Stimulated activated CD4-positive, alpha-beta T cell treated with anti-CD3 and anti-CD28 coated beads, TNF-alpha, amount 100 ng/mL, for 4 hours (primary cell): ENCODE data around the gene CNBD2.
"Not testable (repeated sequence)": the region's sequence is repeated elsewhere in the genome, so short reads cannot be mapped to it uniquely, and the experiment has no call there.

Experiments used
- DNase-seq, 3 experiments: peaks; one replicate each; pipeline ENCODE4 v3.0.0-alpha.2; 2020; ENCODE audit warnings: low read depth in 3 of 3

CNBD2 gene

GRCh38 chr20:36063916-36064657, 95.7 kb downstream of the CNBD2 start:
- no peak for DNase-seq

GRCh38 chr20:36064658-36065426, 96.5 kb downstream of the CNBD2 start:
- peak; percentile 86 to 96 (median 89) for DNase-seq

- DNase-seq: no peak
Observed at GRCh38 chr20:36065427-36065998, 97.1 kb downstream of the CNBD2 start.

- DNase-seq: no peak
Observed at GRCh38 chr20:36066777-36067176, 98.4 kb downstream of the CNBD2 start.

- not testable (repeated sequence) for DNase-seq
Observed at GRCh38 chr20:36068526-36068925, 100.1 kb downstream of the CNBD2 start.

- DNase-seq: no peak
Observed at GRCh38 chr20:36070451-36070850, 102.1 kb downstream of the CNBD2 start.

GRCh38 chr20:36071848-36072247, 103.5 kb downstream of the CNBD2 start:
- no peak for DNase-seq

GRCh38 chr20:36074983-36075382, 106.6 kb downstream of the CNBD2 start:
- no peak for DNase-seq

GRCh38 chr20:36077762-36078161, 109.4 kb downstream of the CNBD2 start:
- not testable (repeated sequence) for DNase-seq

GRCh38 chr20:36079486-36079885, 111.1 kb downstream of the CNBD2 start:
- no peak for DNase-seq

- not testable (repeated sequence) for DNase-seq
Observed at GRCh38 chr20:36079984-36080383, 111.6 kb downstream of the CNBD2 start.
